GM19395 (cell line): ENCODE data around the gene GRM8.
"Not testable (repeated sequence)": the region's sequence is repeated elsewhere in the genome, so short reads cannot be mapped to it uniquely, and the experiment has no call there.

Experiments used
- ATAC-seq: cut with Tn5 transposase; IDR thresholded peaks from one replicate; pipeline ENCODE4 v1.9.1; 2021; ENCODE audit warnings: mild to moderate bottlenecking, moderate library complexity; ENCODE audit not compliant: unreplicated experiment

GRM8 gene

DNA sequence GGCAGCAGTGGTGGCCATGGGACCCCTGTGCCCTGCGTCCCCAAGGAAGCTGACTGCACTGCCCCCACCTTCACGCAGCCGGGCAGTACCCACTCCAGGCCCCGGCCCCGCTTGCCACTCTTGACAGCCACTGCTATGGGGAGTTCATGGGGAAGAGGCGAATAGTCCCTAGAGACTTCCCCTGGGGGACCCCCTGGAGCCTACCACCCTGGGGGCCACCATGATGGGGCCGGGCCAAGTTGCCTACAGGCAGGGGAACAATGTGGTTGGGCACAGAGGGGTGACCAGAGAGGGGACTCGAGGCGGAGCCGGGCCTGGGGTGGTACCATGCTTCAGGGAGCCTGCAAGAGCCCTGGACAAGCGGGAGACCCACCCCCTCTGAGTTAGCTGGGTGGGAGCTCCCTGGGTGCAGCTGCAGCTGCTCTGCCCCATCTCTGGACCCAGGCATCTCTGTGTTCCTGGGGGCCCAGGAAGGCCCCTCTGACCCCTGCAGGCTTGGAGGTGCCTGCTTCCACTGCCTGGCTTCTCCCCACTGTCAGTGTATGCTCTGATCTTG lies 567.6 kb downstream of the GRM8 start:
- ATAC-seq: no peak

DNA sequence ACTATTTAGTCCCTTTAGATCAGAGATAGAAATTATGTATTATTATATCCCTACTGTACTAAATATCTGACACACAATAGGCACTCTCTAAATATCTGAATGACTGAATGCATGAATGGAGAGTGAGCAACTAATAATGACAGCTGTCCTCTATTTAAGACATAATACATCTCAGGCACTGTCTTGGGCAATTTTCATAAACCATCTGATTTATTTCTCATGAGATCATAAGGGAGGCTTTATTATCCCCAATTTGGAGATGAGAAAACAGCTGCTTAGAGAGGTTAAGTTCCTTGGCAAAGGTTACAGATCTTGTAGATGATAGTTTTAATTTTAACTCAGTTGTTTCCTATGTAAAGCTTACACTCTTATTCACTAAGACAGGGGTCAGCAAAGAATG lies 570.6 kb downstream of the GRM8 start:
- ATAC-seq: no peak

DNA sequence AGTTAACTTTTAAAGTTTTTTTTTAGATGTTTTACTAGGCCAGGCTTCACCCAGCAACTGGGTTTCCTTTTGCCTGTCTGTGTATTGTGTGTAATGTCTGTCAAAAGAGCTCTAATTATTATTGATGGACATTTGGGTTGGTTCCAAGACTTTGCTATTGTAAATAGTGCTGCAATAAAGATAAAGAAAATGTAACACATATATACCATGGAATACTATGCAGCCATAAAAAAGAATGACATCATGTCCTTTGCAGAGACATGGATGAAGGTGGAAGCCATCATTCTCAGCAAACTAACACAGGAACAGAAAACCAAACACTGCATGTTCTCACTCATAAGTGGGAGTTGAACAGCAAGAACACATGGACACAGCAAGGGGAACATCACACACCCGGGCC lies 584.0 kb downstream of the GRM8 start:
- not testable (repeated sequence) for ATAC-seq

DNA sequence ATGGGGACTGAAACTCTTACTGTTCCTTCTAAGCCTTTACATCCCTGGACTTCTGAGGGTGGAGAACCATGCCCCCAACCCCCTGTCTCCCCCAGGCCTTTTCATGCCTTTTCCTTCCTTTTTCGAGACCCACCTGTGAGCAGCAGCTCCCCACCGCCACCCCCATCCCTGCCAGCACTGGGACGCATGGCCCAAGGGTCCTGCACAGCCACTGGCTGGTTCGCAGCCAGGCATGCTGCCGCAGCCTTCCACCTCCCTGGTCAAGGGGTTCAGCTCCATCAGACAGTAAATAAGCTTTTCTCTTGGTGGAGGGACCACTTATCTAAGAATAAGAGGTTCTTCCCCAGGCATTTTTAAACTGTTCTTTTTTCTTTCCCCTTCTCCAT lies 584.4 kb downstream of the GRM8 start:
- no peak for ATAC-seq

DNA sequence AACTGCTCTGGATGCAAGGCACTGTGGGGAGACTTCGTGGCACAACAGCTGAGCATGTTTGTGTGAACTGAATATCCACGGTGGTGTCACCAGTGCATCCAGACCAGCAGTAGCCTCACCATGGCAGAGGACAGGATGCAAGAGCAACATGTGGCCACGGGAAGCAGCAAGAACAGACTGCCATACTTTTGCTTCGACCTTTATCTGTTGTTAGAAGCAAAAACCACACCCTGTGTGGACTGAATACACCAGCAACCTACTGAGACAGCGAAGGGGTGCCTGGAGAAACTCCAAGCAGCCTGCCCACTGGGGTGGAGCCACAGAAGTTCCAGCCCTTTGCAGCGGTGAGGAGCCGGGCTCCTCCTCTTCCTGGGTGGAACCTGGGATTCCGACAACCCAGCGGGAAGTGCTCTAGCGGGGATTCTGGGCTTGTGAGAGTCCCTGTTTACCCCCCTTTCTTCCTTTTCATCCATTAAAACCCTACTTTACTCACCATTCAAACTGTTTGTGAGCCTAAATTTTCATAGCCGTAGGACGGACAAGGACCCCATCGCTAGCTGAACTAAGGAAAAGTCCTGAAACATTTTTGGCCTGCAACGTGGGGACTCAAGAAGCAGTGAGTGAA lies 584.9 kb downstream of the GRM8 start:
- ATAC-seq: no peak

DNA sequence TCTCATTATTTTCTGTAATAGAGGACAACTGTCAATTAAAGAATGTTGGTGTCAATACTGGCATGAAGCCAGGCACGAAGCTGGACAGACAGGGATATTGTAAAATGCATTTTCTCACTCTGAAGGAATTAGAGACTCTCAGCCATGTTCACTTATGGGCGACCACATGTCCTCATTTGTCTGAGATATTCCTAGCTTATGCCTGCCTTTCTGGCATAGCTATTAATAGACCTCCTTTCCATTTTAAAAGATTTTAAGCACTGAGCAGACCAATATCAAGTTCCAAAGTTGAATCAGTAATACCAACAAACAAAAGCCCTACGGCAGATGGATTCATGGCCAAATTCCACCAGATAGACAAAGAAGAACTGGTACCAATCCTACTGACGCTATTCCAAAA lies 589.9 kb downstream of the GRM8 start:
- ATAC-seq: no peak

DNA sequence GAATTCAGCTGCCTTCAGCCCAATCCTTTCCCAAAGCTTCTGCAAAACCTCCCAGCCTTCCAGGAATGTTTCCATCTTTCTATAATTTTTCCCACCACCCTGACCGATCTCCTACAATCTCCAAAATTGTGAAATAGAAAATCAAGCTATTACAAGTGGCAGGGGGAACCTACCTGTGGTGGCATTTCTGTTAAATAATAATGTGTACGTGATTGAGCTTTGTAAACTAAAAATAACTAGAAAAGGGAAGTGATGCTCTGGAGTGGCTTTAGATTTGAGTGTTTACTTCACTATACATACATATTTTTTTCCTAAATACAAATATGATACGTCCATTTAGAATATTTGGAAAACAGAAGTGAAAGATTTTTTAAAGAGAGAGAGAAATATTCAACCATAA lies 593.6 kb downstream of the GRM8 start:
- peak; percentile 94 for ATAC-seq

DNA sequence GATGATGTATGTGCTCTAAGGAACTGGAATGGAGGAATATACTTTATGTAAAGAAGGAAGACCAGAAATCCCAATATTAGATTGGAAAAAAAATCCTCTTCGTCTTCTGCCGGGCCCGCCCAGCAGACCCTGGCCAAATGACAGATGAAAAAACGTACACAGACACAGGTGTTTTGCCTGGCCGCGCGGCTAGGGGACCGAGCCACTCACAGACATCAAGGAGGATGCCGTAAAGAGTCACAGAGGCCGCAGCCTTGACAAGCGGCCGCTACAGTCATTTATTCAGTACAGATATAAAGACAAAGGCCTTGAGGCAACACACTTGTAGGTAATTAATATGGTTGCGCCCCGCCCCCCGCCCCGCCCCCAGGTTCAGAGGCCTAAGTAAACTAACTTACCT lies 594.1 kb downstream of the GRM8 start:
- ATAC-seq: no peak

DNA sequence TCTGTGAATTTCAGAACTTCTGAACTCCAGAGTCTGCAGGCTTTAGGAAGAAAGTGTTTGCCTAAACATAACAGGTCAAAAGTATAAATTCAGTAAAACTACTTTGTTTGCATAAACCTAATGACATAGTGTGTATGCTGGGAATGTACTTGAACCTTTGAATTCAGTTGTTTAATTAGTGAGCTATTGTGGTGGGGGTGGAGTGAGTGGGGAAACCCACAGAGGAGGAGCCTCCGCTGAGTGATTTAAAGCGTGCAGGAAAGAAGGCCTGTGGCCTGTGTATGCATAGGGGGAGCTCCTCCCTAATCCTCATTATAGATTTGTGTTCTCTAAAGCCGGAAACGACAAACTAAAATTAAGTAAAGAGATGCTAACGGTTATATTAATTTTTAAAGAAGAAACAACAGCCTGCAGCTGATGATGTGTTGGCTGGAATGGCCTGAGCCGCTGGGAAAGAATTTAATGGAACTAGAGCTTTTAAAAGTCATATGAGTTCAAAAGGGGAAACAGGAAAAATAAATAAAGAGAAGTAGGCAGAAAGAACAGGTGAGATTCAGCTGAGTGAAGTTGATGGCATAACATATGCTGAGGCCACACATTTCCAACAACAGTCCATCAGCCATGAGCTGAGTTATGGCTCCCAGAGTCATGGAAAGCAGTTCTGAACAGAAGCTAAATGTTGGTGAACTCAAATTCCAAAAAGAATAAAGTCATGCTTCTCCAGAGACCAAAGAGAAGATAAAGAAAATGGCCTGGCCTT lies 595.0 kb downstream of the GRM8 start:
- ATAC-seq: no peak

DNA sequence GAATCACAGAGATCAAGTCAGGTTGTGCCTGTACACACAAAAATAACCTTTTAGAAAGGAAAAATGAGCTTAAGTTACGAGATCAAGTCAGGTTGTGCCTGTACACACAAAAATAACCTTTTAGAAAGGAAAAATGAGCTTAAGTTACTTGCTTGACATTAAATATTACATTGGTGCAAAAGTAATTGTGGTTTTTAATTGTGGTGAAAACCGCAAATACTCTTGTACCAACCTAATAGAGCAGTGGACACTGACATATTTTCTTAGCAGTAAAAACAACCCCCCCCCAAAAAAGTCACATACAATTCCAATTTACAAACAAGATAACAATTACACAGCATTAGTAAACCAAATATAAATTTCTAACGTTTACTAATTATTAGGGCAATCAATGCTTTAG lies 595.6 kb downstream of the GRM8 start:
- no peak for ATAC-seq

DNA sequence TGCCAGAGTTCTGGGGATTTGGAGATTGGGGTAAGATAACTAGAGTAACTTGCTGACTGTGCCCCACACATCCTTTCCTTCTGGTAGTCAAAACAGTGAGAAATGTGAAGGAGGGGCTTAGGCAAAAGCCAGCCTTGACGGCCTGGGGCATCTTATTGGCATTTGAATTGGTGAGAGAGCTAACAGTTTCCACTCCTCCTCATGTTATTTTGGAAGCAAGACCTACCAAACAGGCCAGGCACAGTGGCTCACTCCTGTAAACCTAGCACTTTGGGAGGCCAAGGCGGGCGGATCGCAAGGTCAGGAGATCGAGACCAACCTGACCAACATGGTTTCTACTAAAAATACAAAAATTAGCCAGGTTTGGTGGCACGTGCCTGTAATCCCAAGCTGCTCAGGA lies 596.6 kb downstream of the GRM8 start:
- no peak for ATAC-seq

DNA sequence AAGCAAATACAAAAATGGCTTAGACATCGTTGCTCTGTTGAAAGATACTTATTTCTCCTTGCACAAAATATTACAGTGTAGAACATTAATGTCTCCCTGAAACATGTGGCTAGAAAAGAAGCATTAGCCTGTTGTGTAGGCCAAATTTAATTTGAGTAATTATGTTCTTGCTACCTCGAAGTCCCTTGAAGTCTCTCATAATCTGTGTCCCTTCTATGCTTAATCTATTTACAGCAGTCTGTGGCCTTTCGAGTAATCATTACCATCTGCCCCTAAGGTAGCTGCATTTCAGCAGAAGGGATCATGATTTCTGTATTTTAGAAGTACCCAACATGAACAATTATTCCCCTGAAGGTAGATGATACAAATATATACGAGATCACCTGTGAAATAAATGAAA lies 615.2 kb downstream of the GRM8 start:
- ATAC-seq: no peak

DNA sequence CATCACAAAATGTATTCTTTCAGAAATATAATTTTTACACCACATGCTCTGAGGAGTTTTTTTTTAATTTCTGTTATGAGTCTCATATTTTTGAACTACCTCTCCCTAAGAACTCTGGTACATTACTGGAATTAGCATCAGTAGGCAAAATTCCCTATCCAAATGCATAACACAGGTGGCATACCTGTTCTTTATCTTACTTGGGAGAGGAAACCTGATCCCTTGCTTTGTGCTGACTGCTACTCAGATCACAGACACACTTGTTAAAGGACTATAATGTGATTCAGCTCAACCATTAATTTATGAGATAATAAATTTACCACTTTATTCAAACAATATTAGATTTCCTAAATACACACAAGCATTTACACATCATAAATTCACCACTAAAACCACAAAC lies 617.2 kb downstream of the GRM8 start:
- no peak for ATAC-seq

DNA sequence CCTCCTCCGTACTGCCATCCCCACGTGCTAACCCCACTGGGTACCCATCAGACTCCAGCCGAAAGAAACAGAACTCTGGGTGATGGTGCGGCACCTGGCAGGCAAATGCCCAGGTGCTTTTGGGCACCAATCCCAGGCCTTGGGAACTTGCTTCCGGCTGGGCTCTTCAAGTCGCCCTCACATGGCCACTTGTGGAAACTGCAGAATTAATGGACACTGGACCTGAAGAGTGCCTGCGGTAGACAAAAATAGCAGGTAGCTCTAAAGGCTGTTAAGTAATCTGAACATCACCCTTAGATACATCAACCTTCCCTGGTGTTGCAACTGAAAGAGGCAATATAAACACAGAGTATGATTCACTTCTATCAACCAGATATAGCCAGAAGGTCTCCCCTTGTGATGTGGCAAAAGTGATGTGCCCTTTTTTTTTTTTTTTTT lies 644.4 kb downstream of the GRM8 start:
- peak; percentile 69 for ATAC-seq

DNA sequence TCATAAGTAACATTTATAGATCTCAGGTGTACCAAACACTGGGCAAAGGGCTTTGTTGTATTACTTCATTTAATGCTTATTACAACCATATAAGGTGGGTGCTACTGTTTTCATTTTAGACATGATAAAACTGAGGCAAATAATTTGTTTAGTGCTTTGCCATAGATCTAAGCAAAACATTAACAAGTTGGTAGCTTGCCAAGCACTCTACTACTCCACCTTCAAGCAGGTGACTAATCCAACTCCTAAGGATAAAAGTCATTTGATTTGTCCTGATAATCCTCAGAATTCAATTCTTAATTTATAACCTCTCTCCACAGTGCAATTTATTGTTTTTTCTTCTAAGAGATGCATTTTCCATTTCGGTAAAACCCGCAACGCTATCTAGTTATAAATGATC lies 646.4 kb downstream of the GRM8 start:
- no peak for ATAC-seq

DNA sequence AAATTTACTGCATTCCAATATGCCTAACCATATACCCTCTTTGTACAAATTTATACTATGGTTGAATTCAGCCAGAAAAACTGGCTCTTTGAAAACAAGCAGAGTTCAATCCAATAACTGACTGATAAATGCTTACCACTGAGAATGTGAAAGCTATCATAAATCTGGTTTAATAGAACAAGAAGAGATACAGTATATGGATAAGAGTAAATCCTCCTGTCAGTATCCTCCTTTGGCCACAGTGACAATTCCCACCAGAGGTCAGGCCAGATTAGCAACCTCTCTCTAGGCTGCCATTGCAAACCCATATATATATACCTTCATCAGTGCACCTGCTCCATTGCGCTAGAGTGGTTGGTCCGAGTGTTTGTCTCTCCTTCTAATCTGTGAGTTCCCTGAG lies 647.2 kb downstream of the GRM8 start:
- no peak for ATAC-seq

DNA sequence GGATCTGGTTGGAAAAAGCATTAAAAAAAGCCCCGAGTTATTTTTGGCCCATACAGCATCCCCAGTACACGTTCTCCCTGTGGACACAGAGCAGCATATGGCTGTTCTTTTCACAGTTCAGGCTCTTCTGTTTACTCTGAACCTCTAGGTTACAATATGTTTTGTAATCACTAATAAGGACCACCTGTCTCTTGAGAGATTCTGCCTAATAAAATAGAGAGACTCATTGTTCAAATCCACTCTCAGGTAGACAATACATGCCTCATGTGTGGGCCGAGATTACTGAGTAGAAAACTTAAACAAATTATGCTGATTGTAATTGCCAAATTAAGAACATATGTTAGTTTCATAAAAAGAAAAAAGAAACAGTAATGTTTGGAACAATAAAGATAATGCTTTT lies 647.7 kb downstream of the GRM8 start:
- ATAC-seq: no peak

DNA sequence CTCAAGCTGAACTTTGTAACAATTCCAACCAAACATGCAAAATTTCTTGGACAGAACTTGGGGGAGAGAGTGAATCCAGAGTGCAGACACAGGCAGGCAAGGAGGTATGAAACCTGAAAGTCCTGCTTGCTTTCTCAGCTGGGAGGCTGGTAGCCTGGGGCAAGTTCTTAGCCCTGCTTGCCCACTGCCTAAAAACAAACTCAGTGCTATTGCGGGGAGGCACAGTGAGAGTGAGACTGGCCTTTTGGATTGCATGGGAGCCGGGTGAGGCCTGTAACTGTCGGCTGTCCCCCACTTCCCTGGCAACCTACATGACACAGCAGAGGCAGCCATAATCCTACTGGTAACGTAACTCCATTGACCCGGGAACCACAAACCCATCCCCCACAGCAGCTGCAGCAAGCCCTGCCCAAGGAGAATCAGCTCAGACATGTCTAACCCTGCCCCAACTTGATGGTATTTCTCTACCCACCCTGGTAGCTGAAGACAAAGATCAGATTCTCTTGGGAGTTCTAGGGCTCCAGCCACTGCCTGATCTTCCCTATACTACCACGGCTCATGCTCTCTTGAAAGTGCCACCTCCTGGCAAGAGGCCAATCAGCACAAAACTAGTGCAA lies 663.6 kb downstream of the GRM8 start:
- no peak for ATAC-seq

DNA sequence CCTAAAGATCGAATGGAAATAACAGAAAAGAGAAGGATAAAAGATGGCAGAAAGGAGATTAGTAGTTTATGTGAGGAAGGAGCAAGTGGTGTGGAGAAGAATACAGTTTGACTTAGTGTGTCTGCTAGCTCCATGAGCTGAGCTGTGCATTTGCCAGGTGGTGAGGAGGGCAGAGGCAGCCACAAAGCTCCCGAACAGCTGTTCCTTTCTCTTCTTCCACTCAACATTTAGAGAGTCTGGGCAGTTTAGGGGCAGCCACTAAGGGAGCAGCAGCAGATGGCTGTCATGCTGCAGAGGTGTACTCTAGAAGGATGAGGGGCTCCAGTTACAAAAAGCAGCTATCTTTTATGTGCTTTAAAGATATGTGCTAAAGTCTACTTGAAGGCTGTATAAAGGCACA lies 674.4 kb downstream of the GRM8 start:
- no peak for ATAC-seq

DNA sequence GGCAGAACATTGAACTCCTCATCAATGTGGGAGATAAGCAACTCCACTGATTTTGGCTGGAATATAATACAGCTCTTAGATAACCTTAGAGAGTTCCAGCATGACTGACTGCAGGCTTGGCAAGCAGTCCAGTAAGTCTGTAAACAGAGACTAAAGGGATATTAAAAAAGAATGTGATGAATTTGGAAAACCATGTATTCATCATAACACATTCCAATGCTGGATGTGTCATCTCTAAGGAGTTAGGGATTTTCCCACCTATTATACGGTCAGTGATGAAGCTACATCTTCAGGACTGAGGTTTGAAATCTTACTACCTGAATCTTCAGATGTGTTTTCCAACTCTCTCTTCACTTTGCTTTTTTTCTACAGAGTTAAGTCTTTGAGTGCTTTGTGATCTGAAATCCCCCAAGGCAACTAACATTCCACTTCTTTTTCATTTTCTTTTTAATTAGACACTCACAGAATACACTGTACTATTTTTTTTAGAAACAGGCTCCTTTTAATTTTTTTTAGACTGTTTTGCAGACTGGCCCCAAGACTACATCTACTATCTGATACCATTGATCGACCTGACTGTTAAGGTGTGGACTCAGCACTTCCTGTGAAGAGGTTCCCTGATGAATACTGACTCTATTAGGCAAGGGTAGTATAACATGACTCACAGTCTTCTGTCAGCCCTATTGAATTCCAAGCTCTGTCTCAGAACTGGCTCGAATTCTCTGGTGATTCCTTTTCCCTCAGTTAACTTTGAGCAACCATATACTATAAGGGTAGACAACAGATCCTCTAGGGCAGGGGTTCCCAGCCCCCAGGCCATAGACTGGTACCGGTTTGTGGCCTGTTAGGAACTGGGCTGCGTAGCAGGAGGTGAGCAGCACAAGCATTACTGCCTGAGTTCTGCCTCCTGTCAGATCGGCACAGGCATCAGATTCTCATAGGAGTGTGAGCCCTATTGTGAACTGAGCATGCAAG lies 678.2 kb downstream of the GRM8 start:
- no peak for ATAC-seq

DNA sequence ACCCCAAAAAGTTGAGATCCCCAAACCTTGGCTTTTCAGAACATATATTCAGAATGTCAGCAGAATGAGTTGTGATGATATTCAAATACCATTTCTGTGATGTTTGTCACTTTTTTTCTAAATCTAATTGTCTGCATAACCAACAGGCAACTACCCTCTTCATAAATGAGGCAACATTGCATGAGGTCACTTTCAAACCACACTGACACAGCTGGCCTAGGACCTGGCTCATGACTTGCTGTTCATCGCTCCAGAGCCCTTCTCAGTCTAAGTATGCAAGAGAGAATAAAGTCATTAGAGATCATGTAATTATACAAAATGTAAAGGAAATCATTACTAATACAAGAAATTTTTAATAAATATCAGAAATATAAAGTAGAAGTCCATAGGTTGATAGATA lies 681.9 kb downstream of the GRM8 start:
- ATAC-seq: no peak
